ENCODE results near the gene SOX14.

DNA sequence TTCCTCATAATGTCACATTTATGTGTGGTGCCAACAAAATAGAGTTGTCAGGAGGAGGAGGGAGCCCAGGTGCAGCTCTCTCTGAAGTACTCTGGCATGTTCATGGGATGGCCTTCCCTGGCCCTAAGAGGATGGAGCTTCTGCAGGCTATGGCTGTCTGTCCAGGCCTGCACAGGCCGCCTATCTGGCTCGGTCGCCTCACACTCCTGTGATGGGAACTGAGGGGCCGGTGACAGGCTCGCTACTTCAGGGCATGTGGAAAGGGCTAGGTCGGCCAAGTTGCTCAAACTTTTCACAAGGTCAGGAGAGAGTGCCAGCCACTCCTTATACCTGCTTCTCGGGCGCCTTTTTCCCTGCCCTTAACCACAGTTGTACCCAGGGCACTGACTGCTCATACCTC lies 51.1 kb downstream of the SOX14 start:
- TF ChIP-seq CTCF (IDR thresholded peaks at IDR 0.05; ENCODE audit: poor library complexity, severe bottlenecking) (no peak), EZH2 (IDR thresholded peaks at IDR 0.05; ENCODE audit: borderline replicate concordance, insufficient read depth, low read length, poor library complexity, severe bottlenecking) (no peak)
